ENCODE measurements around the gene TULP3. TPM values are rescaled to one million over a fixed set of nuclear protein-coding genes. Genes with fewer than 3 reads are reported as not detected.

TULP3 gene
- polyA plus RNA-seq, 1 donor, result 12.3 TPM

- H3K9me3 ChIP-seq (ENCODE audit: control insufficient read depth, low read depth, low read length), result no peaks in the 10 kb centered on the region
- H3K4me1 ChIP-seq (ENCODE audit: control insufficient read depth, insufficient read depth, low read length), result no peaks in the 10 kb centered on the region
- DNase-seq, result no peak
- no peaks in the 10 kb centered on the region for H3K27me3 ChIP-seq (ENCODE audit: control insufficient read depth, insufficient read depth, low read length)
- no peak overlapping the region for H3K27ac ChIP-seq (ENCODE audit: low read length)
- peaks cover 7% of the 10 kb centered on the region for H3K36me3 ChIP-seq (ENCODE audit: control insufficient read depth, insufficient read depth, low read length)
- no peak overlapping the region for H3K4me3 ChIP-seq (ENCODE audit: low read length)
- no CpG with 5 or more reads among the region's 8 CpGs for WGBS (ENCODE audit: insufficient coverage, low lambda C conversion rate)
Measured at GRCh38 chr12:2893007-2893406, 2.3 kb downstream of the TULP3 start.

GRCh38 chr12:2895051-2895451, 4.4 kb downstream of the TULP3 start:
- Histone ChIP-seq H3K4me1 (ENCODE audit: control insufficient read depth, insufficient read depth, low read length) (no peaks in the 10 kb centered on the region), H3K4me3 (ENCODE audit: low read length) (no peak overlapping the region), H3K27ac (ENCODE audit: low read length) (no peak overlapping the region), H3K27me3 (ENCODE audit: control insufficient read depth, insufficient read depth, low read length) (no peaks in the 10 kb centered on the region), H3K36me3 (ENCODE audit: control insufficient read depth, insufficient read depth, low read length) (no peaks in the 10 kb centered on the region), H3K9me3 (ENCODE audit: control insufficient read depth, low read depth, low read length) (no peaks in the 10 kb centered on the region)
- no peak for DNase-seq
- WGBS (ENCODE audit: insufficient coverage, low lambda C conversion rate), result no CpG with 5 or more reads among the region's 2 CpGs

- H3K4me1 ChIP-seq (ENCODE audit: control insufficient read depth, insufficient read depth, low read length), result no peaks in the 10 kb centered on the region
- no peaks in the 10 kb centered on the region for H3K9me3 ChIP-seq (ENCODE audit: control insufficient read depth, low read depth, low read length)
- no peak for DNase-seq
- no peaks in the 10 kb centered on the region for H3K27me3 ChIP-seq (ENCODE audit: control insufficient read depth, insufficient read depth, low read length)
- no peak overlapping the region for H3K27ac ChIP-seq (ENCODE audit: low read length)
- H3K36me3 ChIP-seq (ENCODE audit: control insufficient read depth, insufficient read depth, low read length), result no peaks in the 10 kb centered on the region
- no peak overlapping the region for H3K4me3 ChIP-seq (ENCODE audit: low read length)
- WGBS (ENCODE audit: insufficient coverage, low lambda C conversion rate), result no CpG with 5 or more reads among the region's 2 CpGs
Measured at GRCh38 chr12:2895511-2895910, 4.8 kb downstream of the TULP3 start.

- Histone ChIP-seq H3K27ac (ENCODE audit: low read length) (no peak overlapping the region), H3K9me3 (ENCODE audit: control insufficient read depth, low read depth, low read length) (no peaks in the 10 kb centered on the region), H3K4me3 (ENCODE audit: low read length) (no peak overlapping the region), H3K4me1 (ENCODE audit: control insufficient read depth, insufficient read depth, low read length) (no peaks in the 10 kb centered on the region), H3K27me3 (ENCODE audit: control insufficient read depth, insufficient read depth, low read length) (no peaks in the 10 kb centered on the region), H3K36me3 (ENCODE audit: control insufficient read depth, insufficient read depth, low read length) (no peaks in the 10 kb centered on the region)
- no peak for DNase-seq
- no CpG with 5 or more reads among the region's 5 CpGs for WGBS (ENCODE audit: insufficient coverage, low lambda C conversion rate)
Measured at GRCh38 chr12:2897418-2897817, 6.7 kb downstream of the TULP3 start.

GRCh38 chr12:2900642-2901041, 10.0 kb downstream of the TULP3 start:
- Histone ChIP-seq H3K4me3 (ENCODE audit: low read length) (no peak overlapping the region), H3K4me1 (ENCODE audit: control insufficient read depth, insufficient read depth, low read length) (no peaks in the 10 kb centered on the region), H3K36me3 (ENCODE audit: control insufficient read depth, insufficient read depth, low read length) (no peaks in the 10 kb centered on the region), H3K27me3 (ENCODE audit: control insufficient read depth, insufficient read depth, low read length) (no peaks in the 10 kb centered on the region), H3K9me3 (ENCODE audit: control insufficient read depth, low read depth, low read length) (no peaks in the 10 kb centered on the region), H3K27ac (ENCODE audit: low read length) (no peak overlapping the region)
- WGBS (ENCODE audit: insufficient coverage, low lambda C conversion rate), result no CpG with 5 or more reads among the region's 8 CpGs
- DNase-seq, result no peak

- no peaks in the 10 kb centered on the region for H3K27me3 ChIP-seq (ENCODE audit: control insufficient read depth, insufficient read depth, low read length)
- no CpG with 5 or more reads among the region's 4 CpGs for WGBS (ENCODE audit: insufficient coverage, low lambda C conversion rate)
- H3K4me3 ChIP-seq (ENCODE audit: low read length), result no peak overlapping the region
- no peaks in the 10 kb centered on the region for H3K4me1 ChIP-seq (ENCODE audit: control insufficient read depth, insufficient read depth, low read length)
- no peaks in the 10 kb centered on the region for H3K36me3 ChIP-seq (ENCODE audit: control insufficient read depth, insufficient read depth, low read length)
- DNase-seq, result no peak
- no peak overlapping the region for H3K27ac ChIP-seq (ENCODE audit: low read length)
- no peaks in the 10 kb centered on the region for H3K9me3 ChIP-seq (ENCODE audit: control insufficient read depth, low read depth, low read length)
Measured at GRCh38 chr12:2902272-2902880, 11.7 kb downstream of the TULP3 start.

- H3K36me3 ChIP-seq (ENCODE audit: control insufficient read depth, insufficient read depth, low read length), result peaks cover 2% of the 10 kb centered on the region
- WGBS (ENCODE audit: insufficient coverage, low lambda C conversion rate), result no CpG with 5 or more reads among the region's 2 CpGs
- H3K27ac ChIP-seq (ENCODE audit: low read length), result no peak overlapping the region
- H3K27me3 ChIP-seq (ENCODE audit: control insufficient read depth, insufficient read depth, low read length), result no peaks in the 10 kb centered on the region
- H3K4me3 ChIP-seq (ENCODE audit: low read length), result no peak overlapping the region
- H3K4me1 ChIP-seq (ENCODE audit: control insufficient read depth, insufficient read depth, low read length), result no peaks in the 10 kb centered on the region
- no peaks in the 10 kb centered on the region for H3K9me3 ChIP-seq (ENCODE audit: control insufficient read depth, low read depth, low read length)
- DNase-seq, result no peak
Measured at GRCh38 chr12:2904260-2904659, 13.6 kb downstream of the TULP3 start.

GRCh38 chr12:2912216-2912575, 21.5 kb downstream of the TULP3 start:
- Histone ChIP-seq H3K36me3 (ENCODE audit: control insufficient read depth, insufficient read depth, low read length) (peaks cover 11% of the 10 kb centered on the region), H3K9me3 (ENCODE audit: control insufficient read depth, low read depth, low read length) (no peaks in the 10 kb centered on the region), H3K27me3 (ENCODE audit: control insufficient read depth, insufficient read depth, low read length) (no peaks in the 10 kb centered on the region), H3K4me1 (ENCODE audit: control insufficient read depth, insufficient read depth, low read length) (no peaks in the 10 kb centered on the region), H3K4me3 (ENCODE audit: low read length) (no peak overlapping the region), H3K27ac (ENCODE audit: low read length) (no peak overlapping the region)
- WGBS (ENCODE audit: insufficient coverage, low lambda C conversion rate), result no CpG with 5 or more reads among the region's 3 CpGs
- no peak for DNase-seq

- H3K9me3 ChIP-seq (ENCODE audit: control insufficient read depth, low read depth, low read length), result no peaks in the 10 kb centered on the region
- peaks cover 33% of the 10 kb centered on the region for H3K36me3 ChIP-seq (ENCODE audit: control insufficient read depth, insufficient read depth, low read length)
- H3K4me1 ChIP-seq (ENCODE audit: control insufficient read depth, insufficient read depth, low read length), result no peaks in the 10 kb centered on the region
- WGBS (ENCODE audit: insufficient coverage, low lambda C conversion rate), result 100% methylated on average over 1 of the region's 2 CpGs
- no peak overlapping the region for H3K4me3 ChIP-seq (ENCODE audit: low read length)
- H3K27ac ChIP-seq (ENCODE audit: low read length), result no peak overlapping the region
- H3K27me3 ChIP-seq (ENCODE audit: control insufficient read depth, insufficient read depth, low read length), result no peaks in the 10 kb centered on the region
- DNase-seq, result no peak
Measured at GRCh38 chr12:2919249-2919648, 28.6 kb downstream of the TULP3 start.

- H3K9me3 ChIP-seq (ENCODE audit: control insufficient read depth, low read depth, low read length), result no peaks in the 10 kb centered on the region
- no peaks in the 10 kb centered on the region for H3K4me1 ChIP-seq (ENCODE audit: control insufficient read depth, insufficient read depth, low read length)
- no peaks in the 10 kb centered on the region for H3K27me3 ChIP-seq (ENCODE audit: control insufficient read depth, insufficient read depth, low read length)
- WGBS (ENCODE audit: insufficient coverage, low lambda C conversion rate), result no CpG with 5 or more reads among the region's 2 CpGs
- H3K36me3 ChIP-seq (ENCODE audit: control insufficient read depth, insufficient read depth, low read length), result peaks cover 34% of the 10 kb centered on the region
- H3K27ac ChIP-seq (ENCODE audit: low read length), result no peak overlapping the region
- H3K4me3 ChIP-seq (ENCODE audit: low read length), result no peak overlapping the region
- no peak for DNase-seq
Measured at GRCh38 chr12:2922329-2922728, 31.6 kb downstream of the TULP3 start.

- Histone ChIP-seq H3K4me3 (ENCODE audit: low read length) (no peak overlapping the region), H3K9me3 (ENCODE audit: control insufficient read depth, low read depth, low read length) (no peaks in the 10 kb centered on the region), H3K4me1 (ENCODE audit: control insufficient read depth, insufficient read depth, low read length) (no peaks in the 10 kb centered on the region), H3K27me3 (ENCODE audit: control insufficient read depth, insufficient read depth, low read length) (no peaks in the 10 kb centered on the region), H3K27ac (ENCODE audit: low read length) (no peak overlapping the region), H3K36me3 (ENCODE audit: control insufficient read depth, insufficient read depth, low read length) (peaks cover 34% of the 10 kb centered on the region)
- no peak for DNase-seq
- no CpG with 5 or more reads among the region's 9 CpGs for WGBS (ENCODE audit: insufficient coverage, low lambda C conversion rate)
Measured at GRCh38 chr12:2923057-2923456, 32.4 kb downstream of the TULP3 start.

Data from large intestine (tissue), 3 donors.